BJ (cell line): ENCODE measurements around the gene DGKH. TPM values are rescaled to one million over a fixed set of nuclear protein-coding genes. Genes with fewer than 3 reads are reported as not detected.

Source experiments
- CTCF ChIA-PET: fragments of 350-600 bp; formaldehyde crosslinking; extraction: SDS; loops from one replicate; lab custom pipeline; 2021; ENCODE audit warnings: antibody characterized with exemption, inconsistent platforms; lab: Yijun Ruan, JAX
- POLR2A ChIA-PET: fragments of 300-600 bp; sonication (Branson Sonifier 250); formaldehyde crosslinking; extraction: SDS; loops from one replicate; lab custom pipeline; 2021; ENCODE audit warnings: antibody characterized with exemption; lab: Charles Lee
- DNase-seq: peaks from one replicate; pipeline ENCODE4 v3.0.0-alpha.2; 2011; ENCODE audit warnings: low read depth
- H3K27me3 ChIP-seq: 2 replicates; pipeline ENCODE4 v1.6.0; 2011; ENCODE audit warnings: low read length; ENCODE audit not compliant: control insufficient read depth, insufficient read depth
- H3K36me3 ChIP-seq: 2 replicates; pipeline ENCODE4 v1.5.1; 2011; ENCODE audit warnings: low read length; ENCODE audit not compliant: control insufficient read depth, insufficient read depth
- H3K4me3 ChIP-seq: 2 replicates; pipeline ENCODE4 v1.5.1; 2011; ENCODE audit warnings: low read depth, mild to moderate bottlenecking, control low read depth, low read length
- CTCF ChIP-seq: IDR thresholded peaks from 2 replicates; pipeline ENCODE4 v1.5.1; 2011; ENCODE audit warnings: low read depth, mild to moderate bottlenecking, control low read depth, inconsistent platforms, low read length, moderate library complexity; ENCODE audit not compliant: insufficient read depth
- polyA plus RNA-seq: library from polyadenylated mRNA; depleted of rRNA; stranded (reverse); fragments of >200 nt; gene quantifications from 2 replicates; pipeline ENCODE4 v1.2.3, GENCODE V29; 2011

DGKH gene
- polyA plus RNA-seq, 1 experiment, result 4.2 TPM

DNA sequence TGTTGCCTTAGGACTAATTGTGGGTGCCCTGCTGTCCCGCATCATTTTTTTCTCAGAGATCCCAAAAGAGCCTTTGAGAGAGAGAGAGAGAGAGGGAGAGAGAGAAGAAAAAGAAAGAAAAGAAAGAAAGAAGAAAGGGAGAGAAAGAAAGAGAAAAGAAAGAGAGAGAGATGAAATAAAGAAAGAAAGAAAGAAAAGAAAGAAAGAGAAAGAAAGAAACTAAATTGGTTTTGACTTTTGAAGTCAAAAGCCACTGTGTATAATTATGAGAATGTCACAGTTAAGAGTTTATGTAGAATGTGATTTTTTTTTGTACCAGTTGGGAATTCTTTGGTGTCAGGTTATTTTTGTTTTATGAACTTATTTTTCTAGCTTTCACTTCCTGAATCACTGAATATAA is 180.1 kb downstream of the DGKH start:
- H3K27me3 ChIP-seq, result no peaks in the 10 kb centered on the region
- DNase-seq, result no peak
- POLR2A ChIA-PET, result no interaction called here
- no peak for TF ChIP-seq CTCF
- H3K4me3 ChIP-seq, result no peak overlapping the region
- CTCF ChIA-PET, result no interaction called here
- peaks cover 2% of the 10 kb centered on the region; the same call in 1 of the 2 replicates for H3K36me3 ChIP-seq

GRCh38 chr13:42229287-42229686 is 180.8 kb downstream of the DGKH start:
- no peak for DNase-seq
- CTCF ChIA-PET, result no interaction called here
- Histone ChIP-seq H3K27me3 (no peaks in the 10 kb centered on the region), H3K36me3 (peaks cover 2% of the 10 kb centered on the region; the same call in 1 of the 2 replicates), H3K4me3 (no peak overlapping the region)
- TF ChIP-seq CTCF, result no peak
- POLR2A ChIA-PET, result no interaction called here

GRCh38 chr13:42232671-42233070 is 184.2 kb downstream of the DGKH start:
- DNase-seq, result no peak
- CTCF ChIA-PET, result no interaction called here
- POLR2A ChIA-PET, result no interaction called here
- peaks cover 2% of the 10 kb centered on the region; the same call in 1 of the 2 replicates for H3K36me3 ChIP-seq
- no peak for TF ChIP-seq CTCF
- H3K4me3 ChIP-seq, result no peak overlapping the region
- H3K27me3 ChIP-seq, result no peaks in the 10 kb centered on the region

- no peak for TF ChIP-seq CTCF
- H3K27me3 ChIP-seq, result no peaks in the 10 kb centered on the region
- ChIA-PET CTCF (no interaction called here), POLR2A (no interaction called here)
- H3K36me3 ChIP-seq, result peaks cover 2% of the 10 kb centered on the region; the same call in 1 of the 2 replicates
- H3K4me3 ChIP-seq, result no peak overlapping the region
- no peak for DNase-seq
These were observed 185.3 kb downstream of the DGKH start for GRCh38 chr13:42233726-42234125.

GRCh38 chr13:42239161-42239560 is 190.7 kb downstream of the DGKH start:
- Histone ChIP-seq H3K27me3 (no peaks in the 10 kb centered on the region), H3K36me3 (no peaks in the 10 kb centered on the region), H3K4me3 (no peak overlapping the region)
- no peak for TF ChIP-seq CTCF
- ChIA-PET POLR2A (no interaction called here), CTCF (no interaction called here)
- DNase-seq, result no peak
